Loucy (cell line): Measurements from ENCODE around the gene C8G.

ENCODE experiments used
- EZH2phosphoT487 ChIP-seq: fragments of 200-600 bp; IDR thresholded peaks from 2 replicates; pipeline ENCODE4 v1.6.1; 2018; ENCODE audit warnings: antibody characterized with exemption, mild to moderate bottlenecking, moderate library complexity, borderline replicate concordance
- TF ChIP-seq, protein P1 (sequence below): fragments of 200-600 bp; sonication (generic); conservative IDR thresholded peaks from 2 replicates; pipeline ENCODE4 v1.5.1; 2014; ENCODE audit warnings: mild to moderate bottlenecking, antibody characterized with exemption, low read length

DNA sequence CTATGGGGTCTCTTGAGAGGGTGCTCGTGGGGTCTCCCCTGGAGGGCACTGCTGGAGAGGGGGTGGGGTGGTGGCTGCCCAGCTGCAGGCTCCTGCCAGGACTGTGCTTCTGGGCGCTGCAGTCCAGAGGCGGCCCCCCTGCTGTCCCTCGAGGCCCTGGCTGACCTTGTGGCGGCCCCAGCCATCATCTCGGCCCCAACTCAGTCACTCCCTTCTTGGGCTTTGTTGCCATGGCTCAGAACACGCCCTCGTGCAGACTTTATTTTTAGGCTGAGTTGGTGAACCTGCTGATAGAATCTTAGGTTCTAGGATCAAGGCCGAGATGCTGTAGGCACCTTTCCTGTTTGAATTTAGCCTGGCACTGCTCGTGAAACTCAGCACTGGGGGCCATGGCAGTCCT is 23.3 kb upstream of the C8G start:
- TF ChIP-seq, protein P1, sequence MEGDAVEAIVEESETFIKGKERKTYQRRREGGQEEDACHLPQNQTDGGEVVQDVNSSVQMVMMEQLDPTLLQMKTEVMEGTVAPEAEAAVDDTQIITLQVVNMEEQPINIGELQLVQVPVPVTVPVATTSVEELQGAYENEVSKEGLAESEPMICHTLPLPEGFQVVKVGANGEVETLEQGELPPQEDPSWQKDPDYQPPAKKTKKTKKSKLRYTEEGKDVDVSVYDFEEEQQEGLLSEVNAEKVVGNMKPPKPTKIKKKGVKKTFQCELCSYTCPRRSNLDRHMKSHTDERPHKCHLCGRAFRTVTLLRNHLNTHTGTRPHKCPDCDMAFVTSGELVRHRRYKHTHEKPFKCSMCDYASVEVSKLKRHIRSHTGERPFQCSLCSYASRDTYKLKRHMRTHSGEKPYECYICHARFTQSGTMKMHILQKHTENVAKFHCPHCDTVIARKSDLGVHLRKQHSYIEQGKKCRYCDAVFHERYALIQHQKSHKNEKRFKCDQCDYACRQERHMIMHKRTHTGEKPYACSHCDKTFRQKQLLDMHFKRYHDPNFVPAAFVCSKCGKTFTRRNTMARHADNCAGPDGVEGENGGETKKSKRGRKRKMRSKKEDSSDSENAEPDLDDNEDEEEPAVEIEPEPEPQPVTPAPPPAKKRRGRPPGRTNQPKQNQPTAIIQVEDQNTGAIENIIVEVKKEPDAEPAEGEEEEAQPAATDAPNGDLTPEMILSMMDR = no peak
- TF ChIP-seq EZH2phosphoT487 = no peak
